Suprapubic skin (tissue), 3 donors: ENCODE data around the gene GPC5.

ENCODE experiments used
- EP300 ChIP-seq: sonication (generic); formaldehyde crosslinking; IDR thresholded peaks from one replicate; pipeline ENCODE4 v1.6.1; 2017; ENCODE audit warnings: antibody characterized with exemption
- TF ChIP-seq, protein P1 (sequence below), 2 donors: fragments of 200-600 bp in 1 of 2; fragments of 450-650 bp in 1 of 2; sonication (generic) in 1 of 2; IDR thresholded peaks; one replicate each; pipeline ENCODE4 v1.5.1; 2016 to 2019; ENCODE audit warnings: antibody characterized with exemption in 2 of 2, mild to moderate bottlenecking in 1 of 2, moderate library complexity in 1 of 2

DNA sequence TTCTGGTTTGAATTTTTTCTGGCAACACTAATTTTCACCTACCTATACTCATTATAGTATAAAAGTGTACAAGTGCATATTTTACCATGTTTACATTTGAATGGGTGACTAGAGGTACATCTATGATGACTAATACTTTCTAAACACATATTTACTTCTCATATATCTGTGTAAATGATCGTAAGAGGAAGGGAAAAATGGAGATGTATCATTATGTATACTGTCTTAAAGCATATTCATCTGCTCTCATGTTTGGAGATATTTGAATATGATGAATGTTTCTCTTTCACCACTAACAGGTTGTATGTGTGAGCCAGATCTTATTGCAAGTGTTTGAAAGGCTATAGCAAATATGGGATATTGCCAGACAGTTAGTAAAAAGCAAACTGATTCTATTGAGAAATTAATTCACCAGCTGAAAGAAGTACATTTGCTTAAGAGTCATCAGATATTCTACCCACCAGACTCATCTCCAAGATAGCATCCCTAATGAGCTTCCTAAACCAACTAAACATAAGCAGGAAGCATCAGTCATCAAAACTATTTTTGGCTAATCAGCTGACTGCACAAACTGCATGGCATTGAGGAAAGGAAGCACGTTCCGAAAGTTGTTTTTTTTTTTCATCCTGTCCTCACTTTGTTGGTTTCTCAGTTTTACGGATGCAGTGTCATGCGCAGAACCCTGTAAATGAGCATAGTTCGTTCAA lies 738.2 kb downstream of the GPC5 start:
- TF ChIP-seq, protein P1, sequence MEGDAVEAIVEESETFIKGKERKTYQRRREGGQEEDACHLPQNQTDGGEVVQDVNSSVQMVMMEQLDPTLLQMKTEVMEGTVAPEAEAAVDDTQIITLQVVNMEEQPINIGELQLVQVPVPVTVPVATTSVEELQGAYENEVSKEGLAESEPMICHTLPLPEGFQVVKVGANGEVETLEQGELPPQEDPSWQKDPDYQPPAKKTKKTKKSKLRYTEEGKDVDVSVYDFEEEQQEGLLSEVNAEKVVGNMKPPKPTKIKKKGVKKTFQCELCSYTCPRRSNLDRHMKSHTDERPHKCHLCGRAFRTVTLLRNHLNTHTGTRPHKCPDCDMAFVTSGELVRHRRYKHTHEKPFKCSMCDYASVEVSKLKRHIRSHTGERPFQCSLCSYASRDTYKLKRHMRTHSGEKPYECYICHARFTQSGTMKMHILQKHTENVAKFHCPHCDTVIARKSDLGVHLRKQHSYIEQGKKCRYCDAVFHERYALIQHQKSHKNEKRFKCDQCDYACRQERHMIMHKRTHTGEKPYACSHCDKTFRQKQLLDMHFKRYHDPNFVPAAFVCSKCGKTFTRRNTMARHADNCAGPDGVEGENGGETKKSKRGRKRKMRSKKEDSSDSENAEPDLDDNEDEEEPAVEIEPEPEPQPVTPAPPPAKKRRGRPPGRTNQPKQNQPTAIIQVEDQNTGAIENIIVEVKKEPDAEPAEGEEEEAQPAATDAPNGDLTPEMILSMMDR (IDR thresholded peaks at IDR 0.05) = no peak
- no peak for TF ChIP-seq EP300
